Keratinocyte (primary cell): ENCODE data around the gene ANTXR2. TPM values are rescaled to one million over a fixed set of nuclear protein-coding genes. Genes with fewer than 3 reads are reported as not detected.

Experiments used
- DNase-seq: peaks from one replicate; pipeline ENCODE4 v3.0.0-alpha.2; 2011; ENCODE audit warnings: low read depth, missing footprints, low spot score
- FAIRE-seq: peaks from 2 replicates; lab custom pipeline; 2011; peaks lifted over from hg19 to GRCh38; lab: Jason Lieb, UNC
- H2AFZ ChIP-seq: 2 replicates; pipeline ENCODE4 v1.6.0; 2012; ENCODE audit warnings: low read length, control low read depth, inconsistent platforms; ENCODE audit not compliant: control insufficient read depth
- H3K27ac ChIP-seq: 2 replicates; pipeline ENCODE4 v1.5.1; 2011; ENCODE audit warnings: low read length; ENCODE audit not compliant: control insufficient read depth, insufficient read depth
- H3K27me3 ChIP-seq: 3 replicates; pipeline ENCODE4 v1.6.0; 2011; ENCODE audit warnings: low read length; ENCODE audit not compliant: control insufficient read depth, insufficient read depth; ENCODE audit errors: extremely low read depth
- H3K36me3 ChIP-seq, 2 experiments: 2 replicates in 1 of 2; 3 replicates in 1 of 2; pipeline ENCODE4 v1.5.1; 2011; ENCODE audit warnings: low read length in 2 of 2, mild to moderate bottlenecking in 1 of 2; ENCODE audit not compliant: control insufficient read depth in 2 of 2, insufficient read depth in 2 of 2; ENCODE audit errors: extremely low read depth in 1 of 2
- H3K4me1 ChIP-seq: 3 replicates; pipeline ENCODE4 v1.5.1; 2011; ENCODE audit warnings: low read length; ENCODE audit not compliant: control insufficient read depth, insufficient read depth; ENCODE audit errors: extremely low read depth
- H3K4me2 ChIP-seq: 3 replicates; pipeline ENCODE4 v1.6.0; 2011; ENCODE audit warnings: low read depth, low read length; ENCODE audit not compliant: control insufficient read depth, insufficient read depth; ENCODE audit errors: extremely low read depth
- H3K4me3 ChIP-seq, 3 experiments: fragments of 200-600 bp in 1 of 3; sonication (generic) in 1 of 3; 2 replicates in 2 of 3; 3 replicates in 1 of 3; pipeline ENCODE4 v1.5.1; 2011 to 2016; ENCODE audit warnings: low read length in 3 of 3, mild to moderate bottlenecking in 3 of 3, control low read depth in 2 of 3, inconsistent platforms in 1 of 3, low read depth in 1 of 3, mixed read lengths in 1 of 3, mixed run types in 1 of 3, moderate library complexity in 1 of 3; ENCODE audit not compliant: control insufficient read depth in 2 of 3, insufficient read depth in 2 of 3; ENCODE audit errors: extremely low read depth in 1 of 3
- H3K79me2 ChIP-seq: 2 replicates; pipeline ENCODE4 v1.6.0; 2012; ENCODE audit warnings: low read length; ENCODE audit not compliant: control insufficient read depth, insufficient read depth
- H3K9ac ChIP-seq: 3 replicates; pipeline ENCODE4 v1.6.0; 2011; ENCODE audit warnings: low read length; ENCODE audit not compliant: control insufficient read depth, insufficient read depth; ENCODE audit errors: extremely low read depth
- H3K9me1 ChIP-seq: 3 replicates; pipeline ENCODE4 v1.6.0; 2011; ENCODE audit warnings: low read length; ENCODE audit not compliant: control insufficient read depth, insufficient read depth; ENCODE audit errors: extremely low read depth
- H3K9me3 ChIP-seq: 2 replicates; pipeline ENCODE4 v1.5.1; 2012; ENCODE audit warnings: low read depth, low read length; ENCODE audit not compliant: control insufficient read depth
- H4K20me1 ChIP-seq: 3 replicates; pipeline ENCODE4 v1.6.0; 2011; ENCODE audit warnings: low read length; ENCODE audit not compliant: control insufficient read depth, insufficient read depth; ENCODE audit errors: extremely low read depth
- CTCF ChIP-seq, 3 experiments: IDR thresholded peaks in 1 of 3; conservative IDR thresholded peaks in 1 of 3; optimal IDR thresholded peaks in 1 of 3; 2 replicates in 2 of 3; 3 replicates in 1 of 3; pipeline versions ENCODE3 to v1.5.1; 2011; ENCODE audit warnings: low read length in 3 of 3, mild to moderate bottlenecking in 3 of 3, moderate library complexity in 2 of 3, control low read depth in 1 of 3, inconsistent platforms in 1 of 3; ENCODE audit not compliant: insufficient read depth in 2 of 3; ENCODE audit errors: extremely low read depth in 1 of 3
- EZH2 ChIP-seq: IDR thresholded peaks from one replicate; pipeline ENCODE4 v1.6.1; 2012; ENCODE audit warnings: inconsistent platforms, mild to moderate bottlenecking, low read length, moderate library complexity
- dilution Hi-C: fragments of 300-500 bp; cut with MboI; formaldehyde crosslinking; loops from one replicate; pipeline ENCODE4 v1.7.0; 2020; ENCODE audit warnings: low sequenced_read_pairs; ENCODE audit not compliant: extremely low pct_ligation_motif_present
- polyA plus RNA-seq, 5 experiments: library from polyadenylated mRNA; depleted of rRNA in 3 of 5; stranded (reverse) in 3 of 5; stranded (forward) in 1 of 5; unstranded in 1 of 5; fragments of >200 nt; gene quantifications; 1 replicate in 1 of 5; 2 replicates in 3 of 5; 3 replicates in 1 of 5; pipeline versions ENCODE4 v1.2.1 to v1.2.3, GENCODE V29; 2011 to 2012; ENCODE audit warnings: missing spikeins in 2 of 5, low read depth in 1 of 5, low replicate concordance in 1 of 5

Gene ANTXR2
- polyA plus RNA-seq, 1 donor (not counting 4 experiments of a cell fraction or from before 2014, with no cell fraction given): 89.1 TPM

GRCh38 chr4:79923281-79923680, 149.7 kb downstream of the ANTXR2 start:
- H3K79me2 ChIP-seq: peaks cover 16% of the 10 kb centered on the region
- DNase-seq (no peak), FAIRE-seq (peak; percentile 56)
- no peak overlapping the region for H3K4me3 ChIP-seq
- TF ChIP-seq EZH2 (no peak), CTCF (optimal IDR thresholded peaks at IDR 0.05 in 1 of 3, IDR thresholded peaks at IDR 0.05 in 1 of 3, conservative IDR thresholded peaks at IDR 0.05 in 1 of 3; ENCODE audit: extremely low read depth in 1 of 3, insufficient read depth in 2 of 3, low read length in 3 of 3) (no peak)
- no peaks in the 10 kb centered on the region for H3K9me1 ChIP-seq
- H4K20me1 ChIP-seq: no peaks in the 10 kb centered on the region
- H3K4me2 ChIP-seq: no peak overlapping the region
- no peak overlapping the region for H3K27ac ChIP-seq
- peaks cover 15% of the 10 kb centered on the region for H3K4me1 ChIP-seq
- H3K27me3 ChIP-seq: no peaks in the 10 kb centered on the region
- dilution Hi-C loops: no loop called here
- no peaks in the 10 kb centered on the region for H3K9me3 ChIP-seq
- H3K36me3 ChIP-seq: peaks cover 0 to 3% of the 10 kb centered on the region in 2 experiments
- H3K9ac ChIP-seq: no peak overlapping the region
- no peak overlapping the region for H2AFZ ChIP-seq

- H4K20me1 ChIP-seq: peaks cover 3% of the 10 kb centered on the region
- no peaks in the 10 kb centered on the region for H3K9me1 ChIP-seq
- no peak overlapping the region for H3K9ac ChIP-seq
- H3K4me2 ChIP-seq: no peak overlapping the region
- no peak overlapping the region for H3K27ac ChIP-seq
- peaks cover 0 to 3% of the 10 kb centered on the region in 2 experiments for H3K36me3 ChIP-seq
- H2AFZ ChIP-seq: no peak overlapping the region
- no peaks in the 10 kb centered on the region for H3K27me3 ChIP-seq
- peaks cover 8% of the 10 kb centered on the region for H3K4me1 ChIP-seq
- TF ChIP-seq EZH2: no peak
- H3K79me2 ChIP-seq: peaks cover 11% of the 10 kb centered on the region
- DNase-seq (no peak), FAIRE-seq (peak; percentile 9)
- no peaks in the 10 kb centered on the region for H3K9me3 ChIP-seq
- dilution Hi-C loops: no loop called here
- H3K4me3 ChIP-seq: no peak overlapping the region
Observed at GRCh38 chr4:79922011-79922410, 151.0 kb downstream of the ANTXR2 start.
